Stimulated activated CD8-positive, alpha-beta memory T cell treated with anti-CD3 and anti-CD28 coated beads, Interleukin-15, amount 100 ng/mL, for 48 hours (primary cell): ENCODE measurements around the gene MAGI3.
"Not testable (repeated sequence)": the region's sequence is repeated elsewhere in the genome, so short reads cannot be mapped to it uniquely, and the experiment has no call there.

ENCODE experiments used
- DNase-seq, 2 donors: peaks; one replicate each; pipeline ENCODE4 v3.0.0-alpha.2; 2020; ENCODE audit warnings: low read depth in 2 of 2

MAGI3 gene

DNA sequence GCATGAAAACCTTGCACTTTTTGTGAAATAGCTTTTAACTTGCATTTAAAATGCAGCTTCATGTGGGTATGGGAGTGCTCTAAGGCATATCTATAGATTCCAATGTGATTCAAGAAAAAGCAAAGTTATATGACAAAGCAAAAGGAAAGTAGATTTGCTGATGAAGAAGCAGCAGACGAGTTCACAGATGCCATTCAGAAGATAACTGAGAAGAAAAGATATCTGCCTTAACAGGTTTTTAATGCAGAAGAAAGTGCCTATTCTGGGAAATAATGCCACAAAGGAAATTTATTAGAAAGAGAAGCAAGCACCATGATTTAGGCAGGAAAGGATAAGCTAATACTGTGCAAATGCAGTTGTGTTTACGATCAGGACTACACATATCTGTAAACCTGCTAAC lies 300.9 kb downstream of the MAGI3 start:
- no peak for DNase-seq

DNA sequence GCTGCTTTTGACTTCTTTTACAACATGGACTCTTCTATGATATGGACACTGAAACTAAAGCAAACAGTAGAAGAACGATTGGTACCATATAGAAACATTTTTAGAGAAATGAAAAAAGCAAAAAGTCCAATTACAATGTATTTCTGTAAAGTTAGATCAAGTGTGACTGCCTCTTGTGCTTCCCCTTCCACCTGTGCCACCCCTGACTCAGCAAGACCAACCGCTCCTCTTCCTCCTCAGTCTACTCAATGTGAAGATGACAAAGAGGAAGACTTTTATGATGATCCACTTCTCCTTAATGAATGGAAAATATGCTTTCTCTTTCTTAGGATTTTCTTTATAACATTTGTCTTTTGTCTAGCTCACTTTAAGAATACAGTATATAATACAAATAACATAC lies 302.0 kb downstream of the MAGI3 start:
- no peak for DNase-seq

DNA sequence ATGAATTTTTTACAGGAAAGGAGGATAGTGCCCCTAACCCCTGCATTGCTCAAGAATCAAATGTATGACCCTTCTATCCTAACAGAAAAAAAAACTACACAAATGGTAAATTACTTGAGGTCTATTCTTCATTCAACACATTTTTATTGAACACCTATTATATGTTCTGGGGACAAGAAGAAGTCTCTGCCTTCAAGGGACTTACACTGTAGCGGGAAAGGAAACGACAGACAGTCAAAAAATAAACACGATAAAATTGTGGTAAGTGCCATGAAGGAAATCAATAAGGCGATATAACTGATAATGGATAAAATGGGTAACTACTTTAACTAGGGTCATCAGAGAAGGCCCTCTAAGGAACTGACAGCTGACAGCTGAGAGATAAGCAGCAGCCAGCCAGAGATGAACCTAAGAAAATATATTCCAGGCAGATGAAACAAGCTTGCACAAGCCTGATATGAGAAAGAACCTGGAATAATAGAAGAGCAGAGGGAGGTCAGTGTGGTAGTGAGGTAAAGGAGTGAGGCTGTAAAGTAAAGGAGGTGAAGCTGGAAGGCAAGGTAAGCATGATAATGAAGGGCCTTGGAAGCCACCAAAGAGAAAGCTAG lies 302.6 kb downstream of the MAGI3 start:
- DNase-seq: no peak

DNA sequence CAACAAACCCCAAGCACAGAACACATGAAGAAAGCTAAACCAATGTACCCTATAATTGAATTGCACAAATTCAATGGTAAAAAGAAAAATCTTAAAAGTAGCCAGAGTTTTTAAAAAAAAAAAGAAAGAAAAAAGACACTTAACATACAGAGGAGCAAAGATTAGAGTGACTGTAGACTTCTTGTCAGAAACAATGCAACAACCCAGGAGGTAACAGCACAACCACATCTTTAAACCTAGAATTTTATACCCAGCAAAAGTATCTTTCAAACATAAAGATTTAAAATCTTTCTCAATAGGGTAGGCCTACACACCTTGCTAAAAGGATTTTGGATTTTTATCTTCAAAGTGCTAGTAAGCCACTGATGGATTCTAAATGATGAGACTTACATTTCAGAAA lies 304.6 kb downstream of the MAGI3 start:
- no peak for DNase-seq

DNA sequence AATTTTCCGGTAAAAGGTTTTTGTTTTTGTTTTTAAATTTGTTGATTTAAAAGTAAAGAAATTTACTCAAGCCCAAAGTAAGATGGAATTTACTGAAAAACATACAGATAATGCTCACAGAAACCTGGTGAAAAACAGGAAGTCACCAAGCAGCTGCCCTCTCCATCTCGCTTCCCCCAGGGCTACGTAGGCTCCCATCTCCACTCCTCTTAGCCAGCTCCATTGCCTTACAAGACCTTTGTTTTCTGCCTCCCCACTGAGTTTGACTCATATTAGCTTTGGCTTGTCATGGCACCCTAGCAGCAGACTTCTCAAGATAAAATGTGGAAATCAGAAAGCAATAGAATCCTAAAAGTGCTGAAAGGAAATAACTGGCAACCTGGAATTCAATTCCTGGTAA lies 311.1 kb downstream of the MAGI3 start:
- no peak for DNase-seq

DNA sequence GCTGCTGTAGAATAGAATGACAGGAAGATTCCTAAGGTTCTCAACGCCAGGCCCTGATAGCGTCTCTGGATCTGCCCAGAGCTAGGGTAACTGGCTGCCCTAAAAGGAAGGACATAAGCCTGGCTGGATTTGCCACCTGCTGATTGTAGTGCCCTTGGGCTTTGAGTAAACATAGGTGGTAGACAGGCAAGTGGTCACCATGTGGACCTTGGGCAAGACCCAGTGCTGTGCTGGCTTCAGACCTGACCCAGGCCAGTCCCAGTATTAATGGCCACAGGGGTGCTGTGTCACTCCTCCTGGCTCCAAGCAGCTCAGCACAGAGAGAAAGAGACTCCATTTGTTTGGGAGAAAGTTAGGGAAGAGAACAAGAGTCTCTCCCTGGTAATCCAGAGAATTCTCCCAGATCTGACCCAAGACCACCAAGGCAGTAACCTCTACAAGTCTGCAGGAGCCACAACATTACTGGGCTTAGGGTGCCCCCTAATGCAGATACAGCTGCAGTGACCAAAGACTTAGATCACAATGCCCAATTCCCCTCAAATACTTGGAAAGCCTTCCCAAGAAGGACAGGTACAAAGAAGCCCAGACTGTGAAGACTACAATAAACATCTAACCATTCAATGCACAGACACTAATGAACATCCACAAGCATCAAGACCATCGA lies 324.4 kb downstream of the MAGI3 start:
- DNase-seq: no peak

DNA sequence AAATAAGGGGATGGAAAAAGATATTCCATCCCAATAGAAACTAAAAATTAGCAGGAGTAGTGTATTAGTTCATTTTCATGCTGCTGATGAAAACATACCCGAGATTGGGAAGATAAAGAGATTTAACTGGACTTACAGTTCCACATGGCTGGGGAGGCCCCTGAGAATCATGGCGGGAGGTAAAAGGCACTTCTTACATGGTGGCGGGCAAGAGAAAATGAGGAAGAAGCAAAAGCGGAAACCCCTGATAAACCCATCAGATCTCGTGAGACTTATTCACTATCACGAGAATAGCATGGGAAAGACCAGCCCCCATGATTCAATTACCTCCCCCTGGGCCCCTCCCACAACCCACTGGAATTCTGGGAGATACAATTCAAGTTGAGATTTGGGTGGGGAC lies 327.2 kb downstream of the MAGI3 start:
- DNase-seq: not testable (repeated sequence)

DNA sequence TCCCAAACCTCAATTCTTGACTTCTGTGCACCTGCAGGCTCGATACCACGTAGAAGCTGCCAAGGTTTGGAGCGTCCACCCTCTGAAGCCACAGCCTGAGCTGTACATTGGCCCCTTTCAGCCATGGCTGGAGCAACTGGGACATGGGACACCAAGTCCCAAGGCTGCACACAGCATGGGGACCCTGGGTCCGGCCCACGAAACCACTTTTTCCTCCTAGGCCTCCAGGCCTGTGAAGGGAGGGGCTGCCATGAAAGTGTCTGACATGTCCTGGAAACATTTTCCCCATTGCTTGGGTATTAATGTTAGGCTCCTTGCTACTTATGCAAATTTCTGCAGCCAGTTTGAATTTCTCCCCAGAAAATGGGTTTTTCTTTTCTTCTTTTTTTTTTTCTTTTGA lies 328.3 kb downstream of the MAGI3 start:
- not testable (repeated sequence) for DNase-seq

DNA sequence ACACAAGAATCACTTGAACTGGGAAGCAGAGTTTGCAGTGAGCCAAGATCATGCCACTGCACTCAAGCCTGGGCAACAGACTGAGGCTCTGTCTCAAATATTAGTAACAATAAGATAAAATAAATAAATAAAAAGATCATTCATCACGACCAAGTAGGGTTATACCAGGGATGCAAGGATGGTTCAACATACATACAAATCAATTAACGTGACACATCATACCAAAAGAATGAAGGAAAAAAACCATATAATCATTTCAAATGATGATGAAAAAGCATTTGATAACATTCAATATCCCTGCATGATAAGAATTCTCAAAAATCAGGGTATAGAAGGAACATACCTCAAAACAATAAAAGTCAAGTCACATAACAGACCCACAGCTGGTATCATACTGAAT lies 330.7 kb downstream of the MAGI3 start:
- DNase-seq: no peak

DNA sequence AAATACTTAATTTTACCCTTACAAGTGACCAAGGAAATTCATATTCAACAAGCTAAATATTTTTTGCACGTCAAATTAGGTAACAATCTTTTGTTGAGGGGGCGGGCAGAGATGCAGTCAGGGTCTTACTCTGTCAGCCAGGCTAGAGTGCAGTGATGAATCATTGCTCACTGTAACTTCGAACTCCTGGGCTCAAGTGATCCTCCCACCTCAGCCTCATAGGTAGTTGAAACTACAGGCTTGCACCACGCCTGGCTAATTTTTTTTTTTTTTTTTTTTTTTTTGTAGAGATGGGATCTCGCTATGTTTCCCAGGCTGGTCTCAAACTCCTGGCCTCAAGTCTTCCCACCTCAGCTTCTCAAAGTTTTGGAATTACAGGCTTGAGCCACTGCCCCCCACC lies 342.5 kb downstream of the MAGI3 start:
- no peak for DNase-seq

DNA sequence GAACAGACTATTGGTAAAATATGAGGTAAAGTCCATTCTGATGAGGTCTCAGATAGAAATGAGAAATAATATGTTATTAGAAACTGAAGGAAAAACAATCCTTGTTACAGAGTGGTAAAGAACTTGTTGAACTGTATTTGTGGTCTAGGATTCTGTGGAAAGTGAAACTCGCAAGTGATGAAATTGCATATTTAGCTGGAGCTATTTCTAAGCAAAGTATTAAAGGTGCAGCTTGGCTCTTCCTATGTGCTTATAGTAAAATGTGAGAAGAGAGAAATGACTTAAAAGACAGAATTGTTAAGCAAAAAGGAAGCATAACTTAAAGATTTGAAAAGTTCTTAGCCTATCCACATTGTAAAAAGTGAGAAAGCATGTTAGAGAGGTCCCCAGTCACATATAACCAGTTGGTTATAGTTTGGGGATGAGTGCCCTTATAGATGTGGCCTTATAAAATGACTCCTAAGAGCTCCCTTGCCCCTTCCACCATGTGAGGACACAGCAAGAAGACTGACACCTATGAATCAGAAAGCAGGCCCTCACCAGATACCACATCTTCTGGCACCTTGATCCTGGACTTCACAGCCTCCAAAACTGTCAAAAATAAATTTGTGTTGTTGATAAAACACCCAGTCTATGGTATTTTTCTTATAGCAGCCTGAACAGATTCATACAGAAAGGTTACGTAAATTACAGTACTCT lies 344.2 kb downstream of the MAGI3 start:
- DNase-seq: no peak
